GM19239 (cell line): Measurements from ENCODE around the gene SLC22A23.

Experiments
- DNase-seq: peaks from one replicate; pipeline ENCODE4 v3.0.0; 2011; ENCODE audit warnings: low spot score; ENCODE audit not compliant: insufficient read length
- FAIRE-seq: peaks from 2 replicates; lab custom pipeline; 2011; peaks lifted over from hg19 to GRCh38; lab: Jason Lieb, UNC

SLC22A23 gene

DNA sequence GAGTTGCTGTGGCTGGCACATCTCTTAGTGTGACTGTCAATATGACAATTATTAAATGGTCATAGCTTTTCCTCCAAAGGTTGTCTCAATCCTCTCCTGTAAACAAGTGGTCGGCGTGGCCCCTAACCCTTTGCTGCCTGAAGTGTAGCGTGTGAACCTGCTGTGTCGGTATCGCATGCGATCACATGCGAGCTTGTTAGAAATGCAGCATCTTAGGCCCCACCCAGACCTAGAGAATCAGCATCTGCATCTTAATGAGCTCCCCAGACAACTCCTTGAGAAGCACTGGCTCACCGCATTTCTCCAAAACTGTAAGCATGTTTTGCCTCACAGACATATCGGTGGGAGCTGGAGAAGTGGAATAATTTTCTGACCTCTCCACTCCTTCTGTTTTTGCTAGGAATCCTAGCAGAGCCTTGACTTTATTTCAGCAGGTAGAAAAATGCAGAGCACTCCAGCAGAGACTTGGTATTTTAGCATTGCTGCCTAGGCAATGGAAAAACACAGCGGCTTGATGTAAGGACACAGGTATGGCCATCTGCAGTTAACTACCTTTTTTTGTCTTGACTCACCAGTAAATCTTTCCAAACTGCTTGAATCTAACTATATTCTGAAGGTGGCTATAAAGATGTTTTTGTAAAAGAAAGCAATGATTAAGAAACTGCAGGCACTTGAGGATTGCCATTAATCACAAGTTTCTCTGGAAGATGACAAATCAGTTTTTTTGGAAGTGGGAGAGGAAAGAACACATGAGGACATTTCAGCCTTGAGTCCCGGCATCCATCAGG lies 130.5 kb downstream of the SLC22A23 start:
- DNase-seq (no peak), FAIRE-seq (no peak)

DNA sequence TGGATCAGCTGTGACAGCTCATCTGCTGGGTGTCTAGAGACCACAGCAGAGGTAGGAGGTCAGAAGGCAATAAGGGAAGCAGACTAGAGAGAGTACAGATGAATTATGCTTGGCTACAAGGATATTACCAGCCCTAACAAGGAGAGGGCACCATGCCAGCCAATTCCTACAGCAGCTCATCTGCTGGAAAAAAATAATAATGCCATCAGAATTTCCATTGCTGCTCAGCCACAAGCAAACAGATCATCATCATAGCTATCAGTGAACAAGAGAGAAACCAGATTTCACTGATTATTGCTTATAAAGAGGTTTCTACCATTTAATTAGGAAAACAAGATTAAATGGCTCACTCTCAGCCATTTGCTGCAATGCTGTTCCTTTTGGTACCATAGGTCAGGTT lies 131.6 kb downstream of the SLC22A23 start:
- DNase-seq (no peak), FAIRE-seq (no peak)

DNA sequence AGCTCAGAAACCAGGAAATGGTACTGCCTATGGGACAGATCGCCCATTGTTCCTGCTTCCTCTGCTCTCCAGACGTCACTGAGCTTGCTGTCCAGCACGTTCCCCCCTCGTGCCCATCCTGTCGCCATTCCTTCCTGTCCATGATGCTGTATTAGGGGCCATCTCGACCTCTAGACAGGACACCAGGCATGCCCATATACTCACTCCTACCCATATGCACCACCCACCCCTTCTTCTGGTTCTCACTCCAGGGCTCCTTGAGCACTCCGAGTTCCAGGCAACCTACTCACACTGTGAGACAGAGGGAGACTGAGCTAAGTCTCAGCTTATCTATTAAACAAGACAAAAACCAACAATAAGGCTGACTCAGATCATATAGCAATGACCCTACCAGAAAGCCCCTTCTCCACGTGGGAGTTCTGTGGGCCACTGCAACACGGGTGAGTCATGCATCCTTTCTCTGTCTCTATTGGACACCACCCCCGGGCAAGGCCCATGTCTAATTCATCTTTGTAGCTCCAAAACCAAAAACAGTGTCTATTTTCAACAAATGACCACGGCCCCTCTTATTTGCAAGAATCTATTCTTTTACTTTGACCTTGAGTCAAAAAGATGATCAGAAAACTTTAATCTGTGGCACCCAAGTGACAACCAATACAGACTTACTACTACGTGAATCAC lies 132.4 kb downstream of the SLC22A23 start:
- FAIRE-seq (no peak), DNase-seq (no peak)

GRCh38 chr6:3323696-3324261 lies 133.1 kb downstream of the SLC22A23 start:
- no peak for FAIRE-seq

GRCh38 chr6:3323148-3323547 lies 133.7 kb downstream of the SLC22A23 start:
- FAIRE-seq (no peak), DNase-seq (no peak)

More at GRCh38 chr6:3323696-3324261, 133.1 kb downstream of the SLC22A23 start:
- DNase-seq = no peak

DNA sequence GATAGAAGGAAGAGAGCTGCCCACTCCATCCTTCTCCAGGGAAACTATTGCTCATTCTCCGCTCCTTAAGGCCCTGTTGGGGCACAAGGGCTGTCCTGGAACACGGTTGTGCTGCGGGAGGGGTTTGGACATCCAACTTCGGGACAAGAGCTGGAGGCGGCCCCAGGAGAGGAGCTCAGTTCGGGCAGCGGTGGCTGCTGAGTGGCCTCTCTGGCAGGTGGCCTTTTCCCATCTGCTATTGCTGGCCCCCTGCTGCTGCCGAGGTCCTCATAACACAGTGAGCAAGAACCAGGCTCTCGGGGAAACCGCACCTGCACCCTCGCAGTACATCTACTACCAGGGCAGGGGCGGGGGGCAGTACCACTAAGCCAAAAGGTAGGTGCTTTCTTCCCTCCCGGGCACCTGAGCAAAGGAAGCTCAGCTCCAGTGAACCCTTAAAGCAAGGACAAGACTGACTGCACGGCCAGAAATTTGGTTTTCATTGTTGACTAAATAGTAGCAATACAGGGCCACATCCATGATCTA lies 134.4 kb downstream of the SLC22A23 start:
- FAIRE-seq (no peak), DNase-seq (no peak)

GRCh38 chr6:3321875-3322274 lies 135.0 kb downstream of the SLC22A23 start:
- FAIRE-seq (no peak), DNase-seq (no peak)

GRCh38 chr6:3321042-3321441 lies 135.8 kb downstream of the SLC22A23 start:
- FAIRE-seq = no peak
- no peak for DNase-seq

GRCh38 chr6:3320238-3320811 lies 136.5 kb downstream of the SLC22A23 start:
- no peak for DNase-seq
- FAIRE-seq = no peak

- DNase-seq = no peak
- FAIRE-seq = no peak
Measured at GRCh38 chr6:3319610-3320200, 137.1 kb downstream of the SLC22A23 start.

DNA sequence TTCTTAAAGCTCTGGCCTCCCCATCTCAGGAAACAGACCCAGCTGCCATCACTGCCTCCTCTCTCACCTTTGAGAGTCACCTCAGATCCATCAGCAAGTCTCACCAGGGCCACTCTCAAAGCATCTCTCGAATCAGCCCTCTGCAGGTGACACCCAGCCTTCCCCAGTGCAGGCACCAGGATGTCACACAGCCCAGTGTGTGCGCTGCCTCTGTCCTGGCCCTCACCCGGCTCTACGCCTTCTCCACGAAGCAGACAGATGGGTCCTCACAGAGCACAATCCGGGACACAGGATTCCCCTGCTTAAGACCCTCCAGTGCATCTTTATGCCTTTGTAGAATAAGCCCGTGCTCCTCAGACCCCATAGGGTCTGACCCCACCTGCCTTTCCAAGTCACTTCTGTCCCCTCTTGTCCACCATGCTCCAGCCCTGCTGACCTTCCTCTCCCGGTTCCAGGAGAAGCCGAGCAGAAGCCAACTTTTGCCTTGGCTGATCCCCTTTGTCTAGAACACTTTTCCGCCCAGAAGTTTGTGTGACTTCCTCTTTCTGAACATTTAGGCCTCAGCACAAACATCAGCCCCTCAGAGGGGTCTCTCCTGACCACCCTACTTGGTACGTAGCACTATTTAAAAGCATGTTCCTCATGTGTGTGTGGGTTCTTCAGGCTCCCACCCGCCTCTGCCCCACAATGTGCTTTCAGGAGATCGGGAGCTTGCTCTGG lies 137.9 kb downstream of the SLC22A23 start:
- FAIRE-seq = no peak

DNA sequence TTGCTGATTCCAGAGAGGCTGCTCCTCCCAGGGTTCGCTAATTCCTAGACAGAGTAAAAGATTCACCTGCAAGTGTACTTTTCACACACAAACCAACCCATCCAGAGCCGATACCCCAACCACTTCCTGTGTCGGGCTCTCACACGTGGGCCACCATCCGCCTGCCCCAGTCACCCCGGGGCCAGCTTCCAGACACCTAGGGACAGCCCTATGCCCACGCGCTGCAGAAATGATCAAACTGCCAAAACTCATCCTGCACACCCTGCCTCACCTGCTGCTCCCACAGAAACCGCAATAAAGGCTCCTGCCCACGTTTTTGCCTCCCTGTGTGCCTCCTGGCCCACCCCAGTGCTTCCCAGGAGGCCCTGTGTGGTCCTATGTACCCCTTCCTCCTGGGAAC lies 138.6 kb downstream of the SLC22A23 start:
- FAIRE-seq (no peak), DNase-seq (no peak)

More for the DNA sequence above, 137.9 kb downstream of the SLC22A23 start:
- DNase-seq = no peak

GRCh38 chr6:3317741-3318211 lies 139.1 kb downstream of the SLC22A23 start:
- DNase-seq (no peak), FAIRE-seq (no peak)

- no peak for FAIRE-seq
- no peak for DNase-seq
Measured at GRCh38 chr6:3316818-3317217, 140.0 kb downstream of the SLC22A23 start.

DNA sequence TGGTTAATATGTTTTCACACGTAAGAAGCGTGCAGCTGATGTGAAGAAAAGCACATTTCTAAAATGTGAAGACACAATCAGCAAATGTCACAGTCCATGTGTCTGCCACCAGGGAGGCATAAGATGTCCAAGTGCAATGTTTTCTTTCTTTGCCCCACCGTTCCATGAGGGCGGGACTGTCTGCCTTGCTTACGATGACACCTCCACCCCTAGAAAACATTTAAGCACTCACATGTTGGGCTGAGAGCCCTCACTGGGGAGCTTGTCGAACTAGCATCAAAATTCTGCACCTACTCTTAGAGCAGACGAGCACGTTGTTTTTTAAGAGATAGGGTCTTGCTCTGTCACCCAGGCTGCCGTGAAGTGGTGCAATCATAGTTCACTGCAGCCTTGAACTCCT lies 140.5 kb downstream of the SLC22A23 start:
- no peak for DNase-seq
- no peak for FAIRE-seq

GRCh38 chr6:3315841-3316240 lies 141.0 kb downstream of the SLC22A23 start:
- DNase-seq (no peak), FAIRE-seq (no peak)

DNA sequence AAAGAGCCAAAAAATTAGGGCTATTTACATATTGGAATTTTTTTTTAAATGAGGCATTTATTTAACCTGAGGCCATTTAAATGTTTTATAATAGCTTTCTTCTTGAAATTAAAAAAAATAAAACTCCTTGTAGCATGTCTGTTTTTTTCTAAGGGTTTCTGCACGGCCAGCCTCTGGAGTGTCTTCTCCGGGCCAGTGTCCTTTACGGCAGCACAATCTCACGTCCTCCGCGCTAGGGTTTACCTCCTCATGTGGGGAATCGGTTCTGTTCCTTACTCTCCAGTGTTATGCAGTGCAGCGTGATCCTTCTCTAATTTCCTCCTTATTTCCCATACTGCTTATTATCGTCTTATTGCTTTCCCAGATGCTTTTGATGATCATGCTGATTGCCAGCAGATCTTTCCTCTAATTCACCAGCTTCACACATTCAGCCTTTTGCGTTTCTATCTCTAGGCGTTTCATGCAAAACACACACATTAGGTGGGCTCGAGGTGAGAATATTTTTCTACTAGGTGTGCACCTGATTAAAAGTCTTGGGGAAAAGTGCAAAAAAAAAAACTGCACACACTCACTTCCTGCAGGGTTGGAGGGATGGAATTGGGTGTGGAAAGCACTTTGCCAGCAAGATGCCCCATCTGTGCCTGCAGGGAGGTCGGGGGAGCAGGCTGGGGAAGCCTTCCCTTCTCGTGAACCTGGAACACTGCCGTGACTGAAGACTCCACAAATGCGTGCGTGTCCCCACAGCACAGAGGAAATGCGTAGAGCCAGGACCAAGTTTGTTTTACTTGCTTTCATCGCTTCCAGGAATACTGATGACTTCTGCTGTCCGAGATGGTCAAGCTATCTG lies 142.0 kb downstream of the SLC22A23 start:
- no peak for FAIRE-seq
- no peak for DNase-seq

DNA sequence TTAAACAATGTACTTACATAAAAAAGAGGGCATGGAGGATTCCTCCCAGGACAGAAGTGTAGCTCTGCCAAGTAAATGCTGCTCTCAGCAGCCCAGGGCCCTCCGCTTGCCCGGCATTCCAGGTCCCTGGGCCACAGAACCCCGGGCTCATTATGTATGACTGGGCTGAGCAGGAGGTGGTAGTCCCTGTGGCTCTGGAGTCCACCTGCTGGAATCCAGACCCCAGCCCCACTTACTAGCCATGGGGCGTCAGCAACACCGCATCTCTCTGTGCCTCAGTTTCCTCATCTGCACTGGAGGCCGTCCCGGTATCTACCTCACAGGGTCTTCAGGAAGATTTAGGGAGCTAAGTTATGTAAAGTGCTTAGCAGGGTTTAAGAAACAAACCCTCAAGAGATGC lies 142.7 kb downstream of the SLC22A23 start:
- DNase-seq = no peak
- no peak for FAIRE-seq
